ENCODE data around the gene PALMD. TPM values are rescaled to one million over a fixed set of nuclear protein-coding genes. Genes with fewer than 3 reads are reported as not detected.

Gene PALMD
- total RNA-seq, 1 donor from 2014 or later, result 122 TPM

DNA sequence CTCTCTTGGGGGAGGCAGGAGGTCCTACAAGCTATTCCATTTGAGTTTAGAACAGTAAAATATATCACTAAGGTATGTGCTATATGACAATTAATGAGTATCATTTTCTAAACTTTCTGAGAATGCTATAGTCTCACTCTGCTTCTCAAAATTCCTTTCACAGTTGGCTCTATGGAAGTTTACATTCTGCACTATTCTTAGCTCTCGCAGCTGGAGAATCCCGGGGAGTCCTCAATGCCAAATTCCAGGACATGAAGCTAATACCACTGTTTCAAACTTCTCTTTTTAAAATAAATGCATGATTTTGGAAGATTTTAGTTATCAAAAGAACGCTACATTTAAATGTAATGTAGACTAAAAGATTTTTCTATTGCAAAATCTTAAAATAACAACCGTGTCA, 22.4 kb upstream of the PALMD start:
- DNase-seq (ENCODE audit: missing footprints), result no peak
- ATAC-seq, result no peak
- intact Hi-C loops (cut with DNase I), result no loop called here

DNA sequence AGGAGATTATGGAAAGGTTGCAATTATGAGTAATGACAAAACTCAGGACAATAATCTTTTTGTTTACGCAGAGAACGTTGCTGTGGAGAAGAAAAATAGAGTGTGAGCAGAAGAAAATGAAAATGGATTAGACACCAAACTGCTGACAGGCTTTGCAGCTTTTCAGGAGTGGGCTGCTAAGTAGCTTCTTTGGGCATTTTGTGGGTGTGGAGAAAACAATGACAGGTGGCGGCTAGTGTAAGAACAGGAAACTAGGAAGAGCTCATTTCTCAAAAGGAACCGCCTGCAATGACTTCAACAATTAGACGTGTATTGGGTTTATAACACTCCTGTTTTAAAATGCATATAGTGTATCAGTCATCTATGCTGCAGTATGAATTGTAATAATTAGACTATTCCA, 18.3 kb upstream of the PALMD start:
- ATAC-seq (no peak), DNase-seq (ENCODE audit: missing footprints) (no peak)
- intact Hi-C loops (cut with DNase I), result no loop called here

DNA sequence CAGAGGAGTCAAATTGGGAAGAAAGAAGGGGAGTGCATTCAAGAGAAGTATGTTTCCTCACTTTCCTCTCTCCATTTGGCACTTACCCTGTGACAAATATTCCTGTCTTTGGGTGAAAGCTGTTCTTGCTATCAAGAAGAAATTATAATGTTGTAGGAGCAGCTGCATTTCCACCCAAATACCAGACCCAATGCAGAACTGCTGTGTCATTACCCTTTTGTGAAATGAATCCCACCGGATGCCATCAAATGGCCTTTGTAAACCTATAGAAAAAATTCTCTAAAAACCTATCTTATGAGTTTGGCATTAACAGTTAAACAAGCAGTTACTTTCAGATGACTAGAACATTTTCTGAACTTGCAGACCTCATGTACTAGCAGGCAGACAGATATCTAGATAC, 16.7 kb upstream of the PALMD start:
- no peak for ATAC-seq
- no peak for DNase-seq (ENCODE audit: missing footprints)
- intact Hi-C loops (cut with DNase I), result no loop called here

DNA sequence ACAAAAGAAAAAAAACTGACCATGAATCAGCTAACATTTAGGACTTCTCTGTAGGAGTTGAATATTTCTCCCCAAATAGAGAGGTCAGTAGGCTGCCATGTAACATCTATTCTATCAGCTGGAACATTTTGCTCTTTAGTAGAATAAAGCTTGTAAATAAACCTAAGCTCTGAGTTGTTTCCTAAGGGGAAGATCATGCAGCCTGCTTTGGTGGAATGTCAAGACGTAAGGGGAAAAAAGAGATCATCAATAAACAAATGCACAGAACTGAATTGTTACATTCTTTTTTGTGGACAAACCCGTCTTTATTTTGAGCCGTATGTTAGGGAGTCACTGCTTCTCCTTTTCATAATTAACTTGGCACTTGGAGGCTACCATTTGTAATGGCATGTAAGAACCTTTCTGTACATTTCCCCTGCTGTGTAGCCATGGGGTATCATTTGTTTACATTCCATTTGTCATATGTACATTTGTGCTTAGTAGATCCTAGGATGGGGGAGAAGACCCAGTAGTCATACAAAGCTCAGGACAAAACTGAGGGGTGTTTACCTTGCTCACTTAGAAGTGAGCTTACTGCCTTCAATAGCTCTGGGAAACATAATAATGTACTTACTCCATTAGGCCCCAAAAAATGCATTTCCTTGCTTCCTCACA, 10.8 kb upstream of the PALMD start:
- no peak for DNase-seq (ENCODE audit: missing footprints)
- no peak for ATAC-seq
- intact Hi-C loops (cut with DNase I), result no loop called here

DNA sequence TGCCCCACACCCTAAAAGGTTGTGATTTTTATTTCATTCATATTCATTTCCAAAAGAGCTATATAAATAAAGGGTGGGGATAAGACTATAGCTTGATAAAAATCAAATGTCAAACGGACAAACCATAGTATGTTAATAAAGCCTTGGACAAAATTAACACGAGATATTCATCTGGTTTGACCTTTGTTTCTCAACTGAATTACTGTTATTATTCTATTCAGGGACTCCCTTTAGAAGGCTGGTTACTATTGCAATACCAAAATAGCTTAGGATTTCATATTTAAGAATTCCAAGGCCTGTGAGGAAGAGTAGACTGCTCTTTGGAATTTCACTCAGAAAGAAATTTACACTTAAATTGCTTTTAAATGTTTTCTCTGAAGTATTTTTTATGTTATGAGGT, 10.2 kb upstream of the PALMD start:
- ATAC-seq (no peak), DNase-seq (ENCODE audit: missing footprints) (no peak)
- intact Hi-C loops (cut with DNase I), result no loop called here

DNA sequence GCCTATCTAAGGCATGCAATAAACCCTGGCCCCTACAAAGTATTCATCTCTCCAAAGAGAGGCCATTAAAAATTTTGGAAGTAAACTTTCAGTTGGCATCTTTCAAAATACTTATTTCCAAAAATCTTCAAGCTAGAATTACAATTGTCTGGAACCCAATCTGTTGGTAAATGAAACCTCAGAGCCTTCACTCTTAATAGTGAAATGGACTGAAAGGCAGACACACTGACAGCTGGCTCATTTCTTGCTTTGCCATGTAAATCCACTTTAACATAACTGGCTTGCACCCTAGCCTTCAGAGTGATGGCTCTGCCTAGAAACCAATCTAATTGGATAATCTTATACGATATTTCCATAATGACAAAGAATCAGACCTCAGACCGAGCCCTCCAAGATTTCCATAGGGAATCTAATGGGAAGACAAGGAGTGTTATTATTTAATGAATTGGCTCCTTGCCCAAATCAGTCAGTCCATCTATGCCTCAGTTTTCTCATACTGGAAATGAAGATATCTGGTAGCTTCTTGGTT, 9.2 kb upstream of the PALMD start:
- DNase-seq (ENCODE audit: missing footprints) (no peak), ATAC-seq (no peak)
- intact Hi-C loops (cut with DNase I), result no loop called here

DNA sequence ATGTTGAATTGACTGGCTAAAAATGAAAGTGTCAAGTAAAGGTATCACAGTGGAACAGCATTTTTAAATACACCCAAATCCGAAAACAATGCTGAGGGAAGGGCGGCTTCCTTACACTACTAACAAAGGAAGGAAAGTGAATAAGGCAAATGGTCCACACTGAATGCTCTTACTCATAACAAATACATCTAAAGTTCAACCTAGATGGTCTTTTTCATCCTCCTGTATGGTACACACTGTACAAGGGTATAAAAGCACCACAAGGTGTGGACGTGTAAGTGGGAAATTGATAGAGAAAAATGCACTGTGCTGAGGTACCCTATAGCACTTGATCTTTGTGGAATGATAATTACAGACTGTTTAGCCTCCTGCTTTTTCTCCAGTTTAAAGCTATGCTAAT, 7.1 kb upstream of the PALMD start:
- intact Hi-C loops (cut with DNase I), result loop anchor here (2.0 kb wide), 1 partner anchor 40 kb away; no protein-coding TSS in a partner anchor
- DNase-seq (ENCODE audit: missing footprints) (no peak), ATAC-seq (peak; percentile 39)

DNA sequence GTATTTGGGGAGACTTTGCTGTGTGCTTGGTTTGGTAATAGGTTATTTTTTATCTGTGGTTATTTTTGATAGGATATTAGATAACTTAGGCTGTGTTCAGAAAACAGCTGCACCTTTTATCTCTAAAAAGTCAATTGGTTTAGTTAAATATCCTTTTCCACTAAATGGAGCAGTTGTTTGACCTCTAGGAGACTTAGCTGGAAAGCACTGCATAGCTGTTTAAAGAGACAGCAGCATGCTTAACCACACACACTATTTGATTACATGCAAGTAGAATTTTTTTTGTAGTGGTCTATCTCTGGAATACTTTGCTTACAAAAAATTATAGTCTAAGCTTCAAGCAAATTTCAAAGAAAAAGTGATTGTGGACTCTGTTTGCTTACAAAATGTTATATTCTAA, 6.5 kb upstream of the PALMD start:
- ATAC-seq (no peak), DNase-seq (ENCODE audit: missing footprints) (no peak)
- intact Hi-C loops (cut with DNase I), result loop anchor here (2.0 kb wide), 1 partner anchor 41 kb away; no protein-coding TSS in a partner anchor

DNA sequence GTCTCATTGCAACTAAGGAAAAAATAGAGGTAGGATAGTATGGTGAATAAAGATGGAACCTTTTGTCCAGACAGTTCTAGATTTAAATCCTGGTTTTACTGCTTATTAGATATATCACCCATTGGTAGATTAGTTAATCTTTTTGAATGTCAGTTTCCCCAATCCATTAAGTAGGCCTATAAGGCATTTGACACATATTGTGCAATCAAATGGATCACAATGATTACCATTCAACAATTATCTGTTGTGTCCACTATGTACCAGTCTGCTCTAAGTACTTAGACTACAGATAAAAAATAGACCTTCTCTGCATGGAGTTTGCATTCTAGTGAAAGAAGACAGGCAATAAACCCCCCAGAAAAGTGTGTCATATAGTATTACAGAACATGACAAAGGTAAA, 6.0 kb upstream of the PALMD start:
- no peak for ATAC-seq
- intact Hi-C loops (cut with DNase I), result loop anchor here (2.0 kb wide), 1 partner anchor 41 kb away; no protein-coding TSS in a partner anchor
- no peak for DNase-seq (ENCODE audit: missing footprints)

DNA sequence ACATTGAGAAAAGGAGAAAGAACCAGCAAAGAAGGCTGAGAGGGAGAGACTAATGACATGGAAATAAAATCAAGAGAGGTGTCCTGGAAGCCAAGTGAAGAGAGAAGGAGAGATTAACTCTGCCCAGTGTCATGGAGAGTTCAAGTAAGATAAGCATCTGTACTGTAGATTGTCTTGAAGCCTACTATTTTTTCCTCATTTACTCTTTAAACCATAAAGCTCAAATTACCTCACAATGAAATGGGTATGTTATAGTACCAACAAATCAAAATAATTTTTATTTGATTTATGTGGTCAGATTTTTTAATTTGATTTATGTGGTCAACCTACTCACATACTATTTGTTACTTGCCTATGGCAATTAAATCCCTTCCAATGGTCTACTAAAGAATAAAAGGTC, 5.2 kb upstream of the PALMD start:
- ATAC-seq (no peak), DNase-seq (ENCODE audit: missing footprints) (no peak)
- intact Hi-C loops (cut with DNase I), result no loop called here

DNA sequence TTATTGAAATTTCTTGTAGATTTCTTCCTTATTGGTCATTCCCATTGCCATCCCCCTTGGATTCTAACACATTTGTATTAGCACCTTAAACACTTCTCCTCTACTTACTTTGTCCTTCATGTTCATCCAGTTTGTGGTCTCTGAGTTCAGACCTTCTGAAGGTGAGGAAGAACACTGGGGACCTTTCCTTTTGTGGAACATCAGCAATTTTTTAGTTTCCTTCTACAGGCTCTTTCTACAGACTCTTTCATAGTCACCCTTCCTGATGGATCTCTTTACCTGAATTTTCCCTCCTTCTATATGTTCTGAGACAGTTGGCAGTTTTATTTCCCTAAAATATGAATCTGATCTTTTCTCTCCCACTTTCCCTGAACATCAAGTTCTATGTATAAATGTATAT, 4.4 kb upstream of the PALMD start:
- intact Hi-C loops (cut with DNase I), result no loop called here
- DNase-seq (ENCODE audit: missing footprints) (no peak), ATAC-seq (no peak)

DNA sequence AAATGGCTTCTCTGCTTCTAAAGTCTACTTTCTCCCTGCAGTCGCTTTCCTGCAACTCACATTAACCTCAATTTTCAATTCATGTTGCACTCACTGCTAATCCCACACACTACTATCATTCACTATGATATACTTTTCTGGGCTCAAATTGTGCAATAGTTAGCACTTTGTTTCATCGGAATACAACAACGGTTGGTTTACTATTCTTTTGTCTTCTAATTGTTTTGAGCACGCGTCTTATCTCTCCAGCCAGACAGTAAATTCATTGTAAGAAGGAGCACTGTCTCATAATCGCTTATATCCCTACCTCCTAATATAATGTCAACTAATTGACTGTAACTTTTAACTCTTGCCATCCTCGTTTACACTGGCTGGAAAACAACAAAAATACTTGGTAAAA, 3.9 kb upstream of the PALMD start:
- DNase-seq (ENCODE audit: missing footprints) (no peak), ATAC-seq (no peak)
- intact Hi-C loops (cut with DNase I), result no loop called here

DNA sequence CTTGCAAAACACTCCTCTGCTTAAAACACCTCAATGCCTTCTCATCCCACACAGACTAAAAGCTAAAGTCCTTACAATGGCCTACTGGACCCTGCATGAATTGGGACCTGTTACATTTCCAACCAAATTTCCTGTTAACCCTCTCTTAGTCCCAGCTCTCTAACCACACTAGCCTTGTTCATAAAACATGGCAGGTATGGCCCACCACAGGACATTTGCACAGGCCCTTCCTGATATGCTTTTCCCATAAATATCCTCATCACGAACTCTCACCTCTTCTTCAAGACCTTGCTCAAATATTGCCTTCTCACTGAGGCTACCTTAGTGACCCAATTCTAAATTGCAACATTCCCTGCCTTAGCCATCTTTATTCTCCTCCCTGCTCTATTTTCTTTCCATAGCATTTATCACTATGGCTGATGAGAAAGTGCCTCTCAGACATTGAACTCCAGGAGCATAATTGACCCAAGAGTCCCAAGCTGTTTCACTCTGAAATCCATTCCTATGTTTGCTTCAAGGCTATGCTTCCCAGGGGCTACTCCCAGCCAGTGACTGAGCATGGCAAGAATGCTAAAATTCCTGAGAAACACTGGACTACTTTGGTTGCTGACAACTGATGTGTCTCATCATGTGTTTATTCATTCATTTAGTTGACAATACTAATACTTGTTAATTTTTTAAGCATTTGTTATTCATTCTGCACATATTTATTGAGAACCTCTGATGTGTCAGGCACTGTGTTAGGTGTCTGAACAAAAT, 2.7 kb upstream of the PALMD start:
- DNase-seq (ENCODE audit: missing footprints), result no peak
- ATAC-seq, result no peak
- intact Hi-C loops (cut with DNase I), result no loop called here

DNA sequence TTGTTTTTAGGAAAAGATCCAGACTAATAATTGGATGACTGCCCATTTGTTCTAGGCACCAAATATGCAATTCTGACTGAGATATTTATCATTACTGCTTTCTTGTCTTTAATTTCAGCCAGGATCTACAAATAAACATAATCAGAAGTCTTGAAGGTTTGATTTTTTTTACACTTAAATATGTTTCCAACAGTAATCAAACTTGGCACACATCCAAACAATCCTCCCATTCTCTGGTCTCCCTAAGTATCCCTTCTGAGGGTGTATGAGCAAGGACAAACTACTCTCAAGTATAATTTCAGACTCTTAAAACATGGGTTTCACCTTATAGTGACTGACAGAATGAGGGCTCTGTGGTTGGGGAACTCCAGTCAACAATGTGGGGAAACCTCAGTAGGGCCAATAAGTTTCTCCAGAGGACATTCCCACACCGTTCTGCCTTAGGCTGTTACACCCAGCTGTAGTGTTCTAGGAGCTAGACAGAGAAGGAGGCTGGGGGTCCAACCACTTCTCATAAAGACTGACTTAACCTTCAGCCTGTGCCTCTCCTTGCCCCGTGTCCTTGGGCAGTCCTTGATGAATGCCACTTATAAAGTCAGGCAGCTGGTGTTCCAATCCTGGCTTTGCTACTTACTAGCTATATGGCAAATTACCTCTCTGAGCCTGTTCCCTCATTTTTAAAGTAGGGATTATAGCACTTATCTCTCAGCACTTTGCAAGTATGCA, 1.5 kb upstream of the PALMD start:
- ATAC-seq (no peak), DNase-seq (ENCODE audit: missing footprints) (no peak)
- intact Hi-C loops (cut with DNase I), result loop anchor here (5.0 kb wide), 1 partner anchor 162 kb away; no protein-coding TSS in a partner anchor

DNA sequence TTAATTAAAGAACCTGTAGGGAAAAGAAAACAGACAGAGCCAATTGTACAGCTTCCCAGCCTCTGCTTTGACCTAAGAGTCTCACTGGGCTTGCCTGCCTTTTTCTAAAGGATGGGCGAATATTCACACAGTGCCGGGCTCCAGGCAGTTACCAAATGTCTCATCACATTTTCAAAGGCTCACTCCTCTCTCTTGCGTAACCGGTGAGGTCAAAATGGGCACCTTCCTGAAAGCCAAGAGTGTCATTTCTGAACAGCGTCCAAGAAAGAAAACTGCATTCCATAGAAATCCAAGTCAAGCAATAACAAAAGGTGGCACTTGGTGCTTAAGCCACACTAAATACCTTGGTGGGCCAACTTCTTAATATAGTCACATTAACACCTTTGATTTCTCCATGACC, 710 bp upstream of the PALMD start:
- intact Hi-C loops (cut with DNase I), result loop anchor here (5.0 kb wide), 1 partner anchor 163 kb away; no protein-coding TSS in a partner anchor
- no peak for DNase-seq (ENCODE audit: missing footprints)
- peak; percentile 65 for ATAC-seq

DNA sequence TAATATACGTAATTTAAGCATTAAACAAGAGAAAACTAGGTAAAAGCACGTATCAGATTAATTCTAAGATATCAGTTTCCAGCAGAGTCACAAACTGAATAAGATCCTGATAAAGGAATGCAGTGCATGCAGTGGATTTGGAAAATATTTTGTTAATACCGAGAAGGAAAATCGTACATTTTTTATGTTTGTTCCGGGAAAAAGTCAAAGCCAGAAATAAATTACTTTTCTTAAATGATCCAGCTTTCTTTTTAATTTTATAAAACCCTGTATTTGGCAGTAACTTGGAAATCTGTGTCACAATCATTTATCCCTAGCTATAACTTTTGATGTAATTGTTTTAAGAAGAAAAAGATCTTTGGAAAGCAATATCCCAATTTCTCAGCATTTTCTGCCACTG, 955 bp downstream of the PALMD start:
- intact Hi-C loops (cut with DNase I), result loop anchor here (1.0 to 5.0 kb wide), 5 partner anchors 30 to 467 kb away; no protein-coding TSS in a partner anchor
- DNase-seq (ENCODE audit: missing footprints) (no peak), ATAC-seq (no peak)

DNA sequence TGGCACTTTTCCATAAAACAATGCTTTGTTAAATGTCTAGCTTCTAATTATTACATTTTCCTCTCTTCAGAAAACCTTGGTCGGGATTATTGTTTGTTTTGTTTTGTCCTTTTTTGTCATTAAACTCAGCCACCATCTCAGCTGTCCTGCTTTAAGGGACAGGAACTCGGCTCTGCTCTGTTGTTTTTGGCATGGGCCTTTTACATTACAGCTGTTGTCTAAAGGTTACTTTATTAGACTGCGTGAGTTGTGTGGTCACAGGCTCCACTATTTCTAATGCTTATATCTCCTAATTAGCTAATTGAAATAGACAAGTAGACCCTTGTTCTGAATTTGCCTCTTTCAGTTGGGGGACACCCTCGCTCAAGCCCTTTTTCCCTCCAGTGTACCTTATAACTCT, 1.6 kb downstream of the PALMD start:
- intact Hi-C loops (cut with DNase I), result loop anchor here (2.0 to 5.0 kb wide), 4 partner anchors 29 to 165 kb away; no protein-coding TSS in a partner anchor
- ATAC-seq, result peak; percentile 58
- no peak for DNase-seq (ENCODE audit: missing footprints)

DNA sequence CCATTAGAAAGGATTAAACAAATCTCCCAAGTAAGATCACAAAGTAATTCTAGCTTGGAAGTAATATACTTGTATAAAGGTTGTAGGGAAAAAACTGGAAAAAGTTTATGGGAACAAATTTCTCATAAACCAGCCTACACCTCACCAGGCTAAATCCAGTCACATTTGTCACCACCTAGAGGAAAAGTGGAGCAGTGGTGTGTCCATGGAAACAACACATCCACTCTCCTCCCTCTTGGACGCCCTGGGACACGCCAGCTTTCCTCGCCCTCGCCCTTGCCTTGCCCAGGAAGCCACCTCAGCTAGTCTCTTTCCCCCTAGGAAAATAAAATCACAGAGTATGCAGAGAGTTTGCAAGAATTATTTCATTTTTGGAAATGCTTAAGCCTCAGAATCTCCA, 2.2 kb downstream of the PALMD start:
- peak; percentile 85 for ATAC-seq
- peak; percentile 73 for DNase-seq (ENCODE audit: missing footprints)
- intact Hi-C loops (cut with DNase I), result loop anchor here (2.0 to 5.0 kb wide), 2 partner anchors 15 to 166 kb away; no protein-coding TSS in a partner anchor

DNA sequence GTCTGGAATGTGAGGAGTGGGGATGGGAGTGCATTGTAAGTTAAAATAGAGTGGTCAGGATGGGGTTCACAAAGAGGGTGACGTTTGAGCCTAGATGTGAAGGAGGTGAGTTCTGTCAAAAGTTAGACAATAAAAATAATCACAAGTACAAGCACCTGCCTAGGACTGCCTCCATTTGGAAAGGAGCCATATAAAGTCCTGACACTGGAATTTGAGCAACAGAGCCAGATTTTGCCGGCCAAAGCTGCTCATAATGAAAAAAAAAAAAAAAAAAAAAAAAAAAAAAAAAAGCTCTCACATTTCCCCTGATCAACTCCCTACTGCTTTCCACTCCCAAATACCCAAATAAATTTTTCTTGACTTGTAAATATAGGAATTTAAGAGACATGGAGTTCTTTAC, 4.1 kb downstream of the PALMD start:
- no peak for DNase-seq (ENCODE audit: missing footprints)
- ATAC-seq, result no peak
- intact Hi-C loops (cut with DNase I), result no loop called here
